ENCODE measurements around the gene MAP4.

GRCh38 chr3:47882338-47882737 is 133.9 kb downstream of the MAP4 start:
- TF ChIP-seq CREB1 (IDR thresholded peaks at IDR 0.05; ENCODE audit: low read depth) (no peak), TCF12 (IDR thresholded peaks at IDR 0.05; ENCODE audit: low read depth) (no peak), REST (IDR thresholded peaks at IDR 0.05; ENCODE audit: low read depth) (no peak), EP300 (IDR thresholded peaks at IDR 0.05; ENCODE audit: borderline replicate concordance) (no peak), MAX (IDR thresholded peaks at IDR 0.05) (no peak), CEBPB (IDR thresholded peaks at IDR 0.05) (no peak), RAD21 (IDR thresholded peaks at IDR 0.05; ENCODE audit: low read depth) (no peak), USF1 (IDR thresholded peaks at IDR 0.05) (no peak), NFIC (IDR thresholded peaks at IDR 0.05) (no peak), TAF1 (IDR thresholded peaks at IDR 0.05; ENCODE audit: low read depth) (no peak)

All from Ishikawa (cell line).